Erythroblast (primary cell): ENCODE results near the gene WIPF3.

Experiments
- GATA1 ChIP-seq: IDR thresholded peaks from 2 replicates; pipeline ENCODE4 v1.6.1; 2011; ENCODE audit warnings: low read depth, mild to moderate bottlenecking, control low read depth, low read length, moderate library complexity
- POLR2A ChIP-seq: IDR thresholded peaks from 2 replicates; pipeline ENCODE4 v1.6.1; 2011; ENCODE audit warnings: mild to moderate bottlenecking, low read length

DNA sequence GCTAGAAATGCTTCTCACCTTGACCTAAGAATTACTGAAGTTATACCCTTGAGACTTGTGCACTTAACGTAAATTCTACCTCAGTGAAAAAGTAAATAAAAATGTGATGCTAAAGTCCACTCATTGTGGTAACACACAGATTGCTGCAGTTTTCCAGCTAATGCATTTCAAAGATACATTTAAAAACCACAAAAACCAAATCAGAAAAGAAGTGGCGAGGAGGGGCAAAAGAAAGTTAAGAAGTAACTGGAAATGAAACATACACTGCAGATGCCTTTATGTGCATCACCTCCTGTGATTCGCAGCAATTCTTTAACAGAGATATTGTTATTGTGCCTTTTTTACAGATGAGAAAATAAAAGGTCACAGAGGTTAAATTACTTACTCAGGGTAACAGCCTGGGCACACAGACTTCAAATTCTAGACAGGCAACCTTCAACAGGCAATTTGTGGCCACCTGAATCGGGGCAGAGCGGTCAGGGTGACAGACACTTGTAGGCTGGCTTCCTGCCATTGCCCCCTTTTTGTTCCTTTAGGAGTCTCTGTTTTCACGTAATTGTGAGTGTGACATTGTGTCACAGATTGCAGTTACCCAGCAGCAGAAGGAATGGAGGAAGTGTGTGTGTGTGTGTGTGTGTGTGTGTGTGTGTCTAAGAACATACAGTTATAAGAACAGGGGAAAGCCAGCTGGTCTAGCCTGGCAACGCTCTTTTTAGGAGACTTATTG, 1.9 kb downstream of the WIPF3 start:
- TF ChIP-seq POLR2A, result no peak
- TF ChIP-seq GATA1, result no peak
